Endothelial cell of umbilical vein (primary cell): Measurements from ENCODE around the gene CHRNA3. TPM values are rescaled to one million over a fixed set of nuclear protein-coding genes. Genes with fewer than 3 reads are reported as not detected.

ENCODE experiments used
- BruUV-seq: library from RNA; stranded (reverse); fragments of 400-500 nt; replicated peaks from 2 replicates; lab custom pipeline; 2021; lab: Mats Ljungman, UMichigan
- CTCF ChIA-PET: fragments of 300-600, 350-600 bp; sonication (Branson Sonifier 250); formaldehyde crosslinking; loops from one replicate; lab custom pipeline; 2021; ENCODE audit warnings: antibody characterized with exemption, inconsistent platforms; lab: Charles Lee
- POLR2A ChIA-PET: fragments of 300-600, 350-600 bp; sonication (Branson Sonifier 250); formaldehyde crosslinking; loops from one replicate; lab custom pipeline; 2021; ENCODE audit warnings: antibody characterized with exemption, inconsistent platforms; lab: Charles Lee
- DNase-seq: peaks from one replicate; pipeline ENCODE4 v3.0.0-alpha.2; 2011; ENCODE audit warnings: low read depth, low spot score
- FAIRE-seq: peaks from 2 replicates; lab custom pipeline; 2011; peaks lifted over from hg19 to GRCh38; lab: Jason Lieb, UNC
- H2AFZ ChIP-seq: 2 replicates; pipeline ENCODE4 v1.6.0; 2012; ENCODE audit warnings: low read depth, low read length, control low read depth, inconsistent platforms
- H3K27ac ChIP-seq: 2 replicates; pipeline ENCODE4 v1.5.1; 2011; ENCODE audit warnings: low read depth, mild to moderate bottlenecking, control low read depth, low read length, moderate library complexity; ENCODE audit not compliant: insufficient read depth
- H3K27me3 ChIP-seq, 2 experiments: 2 replicates each; pipeline versions ENCODE4 v1.6.0 to v1.6.1; 2011; ENCODE audit warnings: low read length in 2 of 2, mixed read lengths in 1 of 2; ENCODE audit not compliant: control insufficient read depth in 2 of 2, insufficient read depth in 2 of 2
- H3K36me3 ChIP-seq, 2 experiments: 2 replicates in 1 of 2; 3 replicates in 1 of 2; pipeline ENCODE4 v1.5.1; 2011; ENCODE audit warnings: low read length in 2 of 2, mild to moderate bottlenecking in 1 of 2, moderate library complexity in 1 of 2; ENCODE audit not compliant: control insufficient read depth in 2 of 2, insufficient read depth in 2 of 2; ENCODE audit errors: extremely low read depth in 1 of 2
- H3K4me1 ChIP-seq: 3 replicates; pipeline ENCODE4 v1.5.1; 2011; ENCODE audit warnings: mild to moderate bottlenecking, low read length; ENCODE audit not compliant: control insufficient read depth, insufficient read depth; ENCODE audit errors: extremely low read depth
- H3K4me2 ChIP-seq: 2 replicates; pipeline ENCODE4 v1.6.1; 2011; ENCODE audit warnings: low read length, control low read depth, mixed read lengths; ENCODE audit not compliant: insufficient read depth
- H3K4me3 ChIP-seq, 3 experiments: fragments of 200-600 bp in 1 of 3; sonication (generic), shearing (Covaris generic) in 1 of 3; replicated peaks in 1 of 3; 2 replicates each; pipeline ENCODE4 v1.5.1; 2011 to 2016; ENCODE audit warnings: control low read depth in 3 of 3, low read length in 3 of 3, mild to moderate bottlenecking in 2 of 3, inconsistent platforms in 1 of 3, low read depth in 1 of 3, moderate library complexity in 1 of 3; ENCODE audit not compliant: insufficient read depth in 1 of 3
- H3K79me2 ChIP-seq: 2 replicates; pipeline ENCODE4 v1.6.0; 2012; ENCODE audit warnings: low read length, inconsistent platforms; ENCODE audit not compliant: control insufficient read depth, insufficient read depth
- H3K9ac ChIP-seq: replicated peaks from 2 replicates; pipeline ENCODE3; 2011; ENCODE audit warnings: low read length, control low read depth; ENCODE audit not compliant: insufficient read depth; ENCODE audit errors: extremely low read depth
- H3K9me1 ChIP-seq: replicated peaks from 3 replicates; pipeline ENCODE4 v1.6.0; 2011; ENCODE audit warnings: mild to moderate bottlenecking, low read length; ENCODE audit not compliant: control insufficient read depth, insufficient read depth; ENCODE audit errors: extremely low read depth
- H3K9me3 ChIP-seq: replicated peaks from 2 replicates; pipeline ENCODE4 v1.5.1; 2012; ENCODE audit warnings: low read length, inconsistent platforms; ENCODE audit not compliant: control insufficient read depth, insufficient read depth
- H4K20me1 ChIP-seq: replicated peaks from 2 replicates; pipeline ENCODE3; 2011; ENCODE audit warnings: mild to moderate bottlenecking, low read length; ENCODE audit not compliant: control insufficient read depth, insufficient read depth; ENCODE audit errors: extremely low read depth
- EZH2 ChIP-seq: IDR thresholded peaks from 2 replicates; pipeline ENCODE4 v1.6.1; 2012; ENCODE audit warnings: borderline replicate concordance, low read depth, mild to moderate bottlenecking, moderate library complexity, low read length, inconsistent platforms; ENCODE audit not compliant: severe bottlenecking
- FOS ChIP-seq: IDR thresholded peaks from 2 replicates; pipeline ENCODE4 v1.6.1; 2011; ENCODE audit warnings: mild to moderate bottlenecking, low read length, moderate library complexity, borderline replicate concordance; ENCODE audit not compliant: insufficient read depth
- GATA2 ChIP-seq: IDR thresholded peaks from 2 replicates; pipeline ENCODE4 v1.7.0; 2011; ENCODE audit warnings: low read depth, mild to moderate bottlenecking, moderate library complexity, mixed read lengths, low read length; ENCODE audit not compliant: insufficient read length, insufficient read depth
- JUN ChIP-seq: IDR thresholded peaks from 2 replicates; pipeline ENCODE4 v1.6.1; 2011; ENCODE audit warnings: borderline replicate concordance, low read depth; ENCODE audit not compliant: insufficient read length, insufficient read depth
- MAX ChIP-seq: IDR thresholded peaks from 2 replicates; pipeline ENCODE4 v1.6.1; 2011; ENCODE audit not compliant: insufficient read depth, insufficient read length
- MYC ChIP-seq: IDR thresholded peaks from one replicate; pipeline ENCODE4 v1.6.1; 2011; ENCODE audit warnings: mild to moderate bottlenecking, low read depth, low read length
- POLR2A ChIP-seq: IDR thresholded peaks from 2 replicates; pipeline ENCODE4 v1.6.1; 2012; ENCODE audit warnings: low read depth, mild to moderate bottlenecking, control low read depth, low read length
- POLR2AphosphoS5 ChIP-seq: IDR thresholded peaks from 2 replicates; pipeline ENCODE4 v1.6.1; 2012; ENCODE audit warnings: low read depth, mild to moderate bottlenecking, control low read depth, low read length, moderate library complexity; ENCODE audit not compliant: insufficient read depth
- dilution Hi-C: fragments of 300-500 bp; cut with MboI; formaldehyde crosslinking; loops from one replicate; pipeline ENCODE4 v1.15.0; 2019; ENCODE audit warnings: low sequenced_read_pairs; ENCODE audit not compliant: extremely low pct_ligation_motif_present
- intact Hi-C: fragments of 100-400 bp; cut with micrococcal nuclease; formaldehyde crosslinking; loops from one replicate; pipeline ENCODE4 v1.10.0; 2022
- polyA plus RNA-seq, 4 experiments: library from polyadenylated mRNA; depleted of rRNA in 3 of 4; stranded (reverse) in 3 of 4; unstranded in 1 of 4; fragments of >200 nt; gene quantifications; 2 replicates each; pipeline versions ENCODE4 v1.2.1 to v1.2.3, GENCODE V29; 2011 to 2012; ENCODE audit warnings: missing spikeins in 1 of 4
- total RNA-seq: library from RNA; stranded (reverse); gene quantifications from 2 replicates; pipeline ENCODE4 v1.2.3, GENCODE V29; 2021
- TF ChIP-seq, protein P1 (sequence below), 2 donors: IDR thresholded peaks; 1 replicate in 1 of 2; 2 replicates in 1 of 2; pipeline ENCODE4 v1.5.1; 2011; ENCODE audit warnings: low read length in 2 of 2, mild to moderate bottlenecking in 2 of 2, moderate library complexity in 2 of 2, control low read depth in 1 of 2, inconsistent platforms in 1 of 2, low read depth in 1 of 2; ENCODE audit not compliant: insufficient read depth in 1 of 2; ENCODE audit errors: extremely low read depth in 1 of 2

The CHRNA3 gene
- total and polyA plus RNA-seq, 2 donors (not counting 3 experiments of a cell fraction or from before 2014, with no cell fraction given): not detected

DNA sequence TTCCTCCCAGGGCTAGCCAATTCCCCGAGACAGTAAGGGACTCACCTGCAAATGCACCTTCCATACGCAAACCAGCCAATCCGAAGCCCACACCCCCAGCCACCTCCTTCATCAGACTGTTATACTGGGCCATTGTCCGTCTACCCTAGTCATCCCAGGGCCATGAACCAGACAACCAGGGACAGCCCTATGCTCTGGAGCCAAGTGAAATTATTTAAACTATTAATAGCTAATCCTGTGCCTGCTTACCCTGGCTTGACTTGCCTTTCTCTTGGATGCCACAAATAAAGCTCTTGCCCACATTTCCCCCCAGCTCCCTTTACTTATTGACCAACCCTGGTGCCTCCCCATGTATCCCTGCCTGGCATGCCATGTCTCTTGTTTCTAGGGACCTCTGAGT, 24.2 kb upstream of the CHRNA3 start:
- Histone ChIP-seq H3K4me1 (peaks cover 2% of the 10 kb centered on the region), H4K20me1 (no peaks in the 10 kb centered on the region), H3K27me3 (peaks cover 0 to 2% of the 10 kb centered on the region in 2 experiments), H3K9me1 (no peaks in the 10 kb centered on the region), H3K4me2 (no peak overlapping the region), H3K79me2 (no peaks in the 10 kb centered on the region), H3K36me3 (no peaks in the 10 kb centered on the region), H3K27ac (no peak overlapping the region), H2AFZ (no peak overlapping the region), H3K4me3 (no peak overlapping the region), H3K9me3 (no peaks in the 10 kb centered on the region), H3K9ac (no peak overlapping the region)
- FAIRE-seq (no peak), DNase-seq (no peak)
- intact Hi-C loops: no loop called here
- POLR2A ChIA-PET: no interaction called here
- no peak for TF ChIP-seq POLR2AphosphoS5
- no peak for TF ChIP-seq JUN
- TF ChIP-seq GATA2: no peak
- no peak for TF ChIP-seq POLR2A
- no peak for TF ChIP-seq MYC
- TF ChIP-seq EZH2: no peak
- TF ChIP-seq, protein P1, sequence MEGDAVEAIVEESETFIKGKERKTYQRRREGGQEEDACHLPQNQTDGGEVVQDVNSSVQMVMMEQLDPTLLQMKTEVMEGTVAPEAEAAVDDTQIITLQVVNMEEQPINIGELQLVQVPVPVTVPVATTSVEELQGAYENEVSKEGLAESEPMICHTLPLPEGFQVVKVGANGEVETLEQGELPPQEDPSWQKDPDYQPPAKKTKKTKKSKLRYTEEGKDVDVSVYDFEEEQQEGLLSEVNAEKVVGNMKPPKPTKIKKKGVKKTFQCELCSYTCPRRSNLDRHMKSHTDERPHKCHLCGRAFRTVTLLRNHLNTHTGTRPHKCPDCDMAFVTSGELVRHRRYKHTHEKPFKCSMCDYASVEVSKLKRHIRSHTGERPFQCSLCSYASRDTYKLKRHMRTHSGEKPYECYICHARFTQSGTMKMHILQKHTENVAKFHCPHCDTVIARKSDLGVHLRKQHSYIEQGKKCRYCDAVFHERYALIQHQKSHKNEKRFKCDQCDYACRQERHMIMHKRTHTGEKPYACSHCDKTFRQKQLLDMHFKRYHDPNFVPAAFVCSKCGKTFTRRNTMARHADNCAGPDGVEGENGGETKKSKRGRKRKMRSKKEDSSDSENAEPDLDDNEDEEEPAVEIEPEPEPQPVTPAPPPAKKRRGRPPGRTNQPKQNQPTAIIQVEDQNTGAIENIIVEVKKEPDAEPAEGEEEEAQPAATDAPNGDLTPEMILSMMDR (IDR thresholded peaks at IDR 0.05; ENCODE audit: extremely low read depth in 1 of 2, insufficient read depth in 1 of 2, low read depth in 1 of 2, low read length in 2 of 2): no peak
- no peak for TF ChIP-seq MAX
- no peak for TF ChIP-seq FOS
- dilution Hi-C loops: no loop called here
- no TSS peak for BruUV-seq
- CTCF ChIA-PET: interaction anchor here (1.5 kb wide), 1 partner anchor 64 kb away, joined by 4 read pairs; no protein-coding TSS in a partner anchor
